Suprapubic skin (tissue), 4 donors: ENCODE results near the gene ZNF431.

ENCODE experiments used
- EP300 ChIP-seq: sonication (generic); formaldehyde crosslinking; IDR thresholded peaks from one replicate; pipeline ENCODE4 v1.6.1; 2017; ENCODE audit warnings: antibody characterized with exemption
- POLR2A ChIP-seq, 2 donors: fragments of 450-650 bp; IDR thresholded peaks; one replicate each; pipeline ENCODE4 v1.6.1; 2017; ENCODE audit warnings: antibody characterized with exemption in 2 of 2, mild to moderate bottlenecking in 2 of 2, moderate library complexity in 2 of 2
- POLR2AphosphoS5 ChIP-seq, 3 donors: sonication (generic); formaldehyde crosslinking; IDR thresholded peaks; one replicate each; pipeline ENCODE4 v1.6.1; 2017; ENCODE audit warnings: antibody characterized with exemption in 3 of 3

DNA sequence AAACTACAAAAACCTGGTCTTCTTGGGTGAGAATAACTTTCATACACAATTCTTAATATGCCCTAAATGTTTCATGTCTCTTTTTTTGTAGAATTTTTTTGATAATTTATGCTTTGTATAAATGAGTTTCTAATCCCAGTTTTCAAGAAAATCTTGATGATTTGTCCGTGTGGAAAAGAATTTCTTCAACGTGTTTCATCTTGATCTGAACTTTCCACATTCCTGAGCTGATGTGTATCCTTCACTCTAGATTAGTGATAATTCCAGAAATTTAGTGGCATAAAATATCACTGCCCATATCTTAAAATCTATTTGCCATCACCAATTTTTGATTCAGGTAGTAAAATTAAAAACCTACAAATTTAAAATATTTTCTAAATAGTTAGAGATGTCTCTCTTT lies 24.6 kb downstream of the ZNF431 start:
- TF ChIP-seq POLR2A (IDR thresholded peaks at IDR 0.05) = no peak
- no peak for TF ChIP-seq POLR2AphosphoS5 (IDR thresholded peaks at IDR 0.05)
- no peak for TF ChIP-seq EP300
